ENCODE data around the gene HNRNPUL2. TPM values are rescaled to one million over a fixed set of nuclear protein-coding genes. Genes with fewer than 3 reads are reported as not detected.
A peak's percentile ranks its signal among the peaks of the same experiment; 100 is the strongest.
"Not testable (repeated sequence)": the region's sequence is repeated elsewhere in the genome, so short reads cannot be mapped to it uniquely, and the experiment has no call there.

HNRNPUL2 gene
- total and polyA plus RNA-seq, 2 experiments from 2014 or later: 3.7 to 15.4 TPM

- TF ChIP-seq EZH2phosphoT487 (IDR thresholded peaks at IDR 0.05; ENCODE audit: low read depth, severe bottlenecking, unreplicated experiment): no peak
- no peak for TF ChIP-seq CTCF (IDR thresholded peaks at IDR 0.05; ENCODE audit: poor library complexity)
- TF ChIP-seq EZH2 (IDR thresholded peaks at IDR 0.05; ENCODE audit: borderline replicate concordance): no peak
- Histone ChIP-seq H3K79me2 (peaks cover 39% of the 10 kb centered on the region), H2AFZ (peak overlapping the region; percentile 77), H3K9me3 (ENCODE audit: low read depth) (no peaks in the 10 kb centered on the region), H3K4me1 (ENCODE audit: insufficient read depth) (peaks cover 14% of the 10 kb centered on the region), H3K9me2 (replicated peaks; ENCODE audit: insufficient read depth) (no peaks in the 10 kb centered on the region), H3K27ac (peak overlapping the region; percentile 88), H3K36me3 (replicated peaks; ENCODE audit: insufficient read depth, low read depth) (no peaks in the 10 kb centered on the region), H3K4me3 (peak overlapping the region; percentile 78), H4K20me1 (ENCODE audit: insufficient read depth, poor library complexity, severe bottlenecking) (no peaks in the 10 kb centered on the region), H3K27me3 (no peaks in the 10 kb centered on the region), H3K4me2 (peak overlapping the region; percentile 99)
- DNase-seq (ENCODE audit: low spot score): no peak
- 7% methylated on average over 15 of the region's 16 CpGs for WGBS (ENCODE audit: low lambda C conversion rate, missing lambda C conversion rate)
These were observed 48.9 kb downstream of the HNRNPUL2 start for GRCh38 chr11:62678433-62678769.

- Histone ChIP-seq H3K27me3 (no peaks in the 10 kb centered on the region), H2AFZ (no peak overlapping the region), H4K20me1 (ENCODE audit: insufficient read depth, poor library complexity, severe bottlenecking) (no peaks in the 10 kb centered on the region), H3K27ac (peak overlapping the region; percentile 88), H3K9me3 (ENCODE audit: low read depth) (no peaks in the 10 kb centered on the region), H3K9me2 (replicated peaks; ENCODE audit: insufficient read depth) (no peaks in the 10 kb centered on the region), H3K4me1 (ENCODE audit: insufficient read depth) (peaks cover 21% of the 10 kb centered on the region), H3K79me2 (peaks cover 46% of the 10 kb centered on the region), H3K4me2 (peak overlapping the region; percentile 99), H3K4me3 (no peak overlapping the region), H3K36me3 (replicated peaks; ENCODE audit: insufficient read depth, low read depth) (no peaks in the 10 kb centered on the region)
- TF ChIP-seq EZH2 (IDR thresholded peaks at IDR 0.05; ENCODE audit: borderline replicate concordance) (no peak), CTCF (IDR thresholded peaks at IDR 0.05; ENCODE audit: poor library complexity) (no peak), EZH2phosphoT487 (IDR thresholded peaks at IDR 0.05; ENCODE audit: low read depth, severe bottlenecking, unreplicated experiment) (no peak)
- WGBS (ENCODE audit: low lambda C conversion rate, missing lambda C conversion rate): 94% methylated on average over 15 of the region's 15 CpGs
- DNase-seq (ENCODE audit: low spot score): no peak
These were observed 49.5 kb downstream of the HNRNPUL2 start for GRCh38 chr11:62677714-62678113.

- no peaks in the 10 kb centered on the region for H3K9me3 ChIP-seq (ENCODE audit: low read depth)
- no peak overlapping the region for H3K27ac ChIP-seq
- H3K9me2 ChIP-seq (replicated peaks; ENCODE audit: insufficient read depth): no peaks in the 10 kb centered on the region
- H3K36me3 ChIP-seq (replicated peaks; ENCODE audit: insufficient read depth, low read depth): no peaks in the 10 kb centered on the region
- 86% methylated on average over 6 of the region's 6 CpGs for WGBS (ENCODE audit: low lambda C conversion rate, missing lambda C conversion rate)
- H3K27me3 ChIP-seq: no peaks in the 10 kb centered on the region
- no peak overlapping the region for H2AFZ ChIP-seq
- TF ChIP-seq CTCF (IDR thresholded peaks at IDR 0.05; ENCODE audit: poor library complexity) (no peak), EZH2 (IDR thresholded peaks at IDR 0.05; ENCODE audit: borderline replicate concordance) (no peak), EZH2phosphoT487 (IDR thresholded peaks at IDR 0.05; ENCODE audit: low read depth, severe bottlenecking, unreplicated experiment) (no peak)
- DNase-seq (ENCODE audit: low spot score): no peak
- H4K20me1 ChIP-seq (ENCODE audit: insufficient read depth, poor library complexity, severe bottlenecking): no peaks in the 10 kb centered on the region
- no peak overlapping the region for H3K4me3 ChIP-seq
- H3K4me1 ChIP-seq (ENCODE audit: insufficient read depth): peaks cover 27% of the 10 kb centered on the region
- H3K4me2 ChIP-seq: no peak overlapping the region
- H3K79me2 ChIP-seq: peaks cover 49% of the 10 kb centered on the region
These were observed 50.1 kb downstream of the HNRNPUL2 start for GRCh38 chr11:62677156-62677555.

- no peak overlapping the region for H3K4me3 ChIP-seq
- 81% methylated on average over 6 of the region's 6 CpGs for WGBS (ENCODE audit: low lambda C conversion rate, missing lambda C conversion rate)
- H3K4me1 ChIP-seq (ENCODE audit: insufficient read depth): peaks cover 27% of the 10 kb centered on the region
- no peaks in the 10 kb centered on the region for H3K9me2 ChIP-seq (replicated peaks; ENCODE audit: insufficient read depth)
- H2AFZ ChIP-seq: no peak overlapping the region
- no peaks in the 10 kb centered on the region for H3K36me3 ChIP-seq (replicated peaks; ENCODE audit: insufficient read depth, low read depth)
- H3K79me2 ChIP-seq: peaks cover 51% of the 10 kb centered on the region
- no peaks in the 10 kb centered on the region for H3K27me3 ChIP-seq
- no peak overlapping the region for H3K4me2 ChIP-seq
- TF ChIP-seq EZH2 (IDR thresholded peaks at IDR 0.05; ENCODE audit: borderline replicate concordance) (no peak), EZH2phosphoT487 (IDR thresholded peaks at IDR 0.05; ENCODE audit: low read depth, severe bottlenecking, unreplicated experiment) (no peak), CTCF (IDR thresholded peaks at IDR 0.05; ENCODE audit: poor library complexity) (no peak)
- H3K27ac ChIP-seq: no peak overlapping the region
- DNase-seq (ENCODE audit: low spot score): no peak
- no peaks in the 10 kb centered on the region for H4K20me1 ChIP-seq (ENCODE audit: insufficient read depth, poor library complexity, severe bottlenecking)
- H3K9me3 ChIP-seq (ENCODE audit: low read depth): no peaks in the 10 kb centered on the region
These were observed 50.6 kb downstream of the HNRNPUL2 start for GRCh38 chr11:62676698-62677097.

GRCh38 chr11:62675415-62675814, 51.8 kb downstream of the HNRNPUL2 start:
- Histone ChIP-seq H3K4me1 (ENCODE audit: insufficient read depth) (peaks cover 27% of the 10 kb centered on the region), H3K79me2 (peaks cover 54% of the 10 kb centered on the region)
- not testable (repeated sequence) for H3K36me3 ChIP-seq (replicated peaks; ENCODE audit: insufficient read depth, low read depth); H3K4me3 ChIP-seq; H3K27ac ChIP-seq; H3K4me2 ChIP-seq; H3K27me3 ChIP-seq; H3K9me2 ChIP-seq (replicated peaks; ENCODE audit: insufficient read depth); H3K9me3 ChIP-seq (ENCODE audit: low read depth); H4K20me1 ChIP-seq (ENCODE audit: insufficient read depth, poor library complexity, severe bottlenecking); H2AFZ ChIP-seq; DNase-seq (ENCODE audit: low spot score)
- WGBS (ENCODE audit: low lambda C conversion rate, missing lambda C conversion rate): 92% methylated on average over 10 of the region's 10 CpGs
